HEK293T (cell line): ENCODE results near the gene R3HCC1L.

ENCODE experiments used
- CTCF ChIA-PET: fragments of 350-600 bp; formaldehyde crosslinking; extraction: SDS; loops from one replicate; lab custom pipeline; 2021; ENCODE audit warnings: antibody characterized with exemption, inconsistent platforms; lab: Yijun Ruan, JAX
- POLR2A ChIA-PET: fragments of 350-600 bp; formaldehyde crosslinking; extraction: SDS; loops from one replicate; lab custom pipeline; 2020; ENCODE audit warnings: antibody characterized with exemption, inconsistent platforms; lab: Yijun Ruan, JAX
- DNase-seq: peaks from one replicate; pipeline ENCODE4 v3.0.0; 2012; ENCODE audit warnings: mixed read lengths; ENCODE audit errors: extremely low spot score
- ARNT ChIP-seq: fragments of 450-650 bp; IDR thresholded peaks from 2 replicates; pipeline ENCODE4 v1.6.1; 2017; ENCODE audit warnings: mild to moderate bottlenecking
- BHLHE40 ChIP-seq: fragments of 450-650 bp; IDR thresholded peaks from 2 replicates; pipeline ENCODE4 v1.6.1; 2016; ENCODE audit warnings: mild to moderate bottlenecking, moderate library complexity, borderline replicate concordance
- CTBP1 ChIP-seq: fragments of 450-650 bp; IDR thresholded peaks from 2 replicates; pipeline ENCODE4 v1.6.1; 2016; ENCODE audit warnings: borderline replicate concordance
- ELF4 ChIP-seq: fragments of 450-650 bp; IDR thresholded peaks from 2 replicates; pipeline ENCODE4 v1.6.1; 2017; ENCODE audit warnings: antibody characterized with exemption
- FOXA1 ChIP-seq: fragments of 450-650 bp; IDR thresholded peaks from 2 replicates; pipeline ENCODE4 v1.6.1; 2016; ENCODE audit warnings: mild to moderate bottlenecking
- FOXK2 ChIP-seq: fragments of 450-650 bp; IDR thresholded peaks from 2 replicates; pipeline ENCODE4 v1.6.1; 2016; ENCODE audit warnings: mild to moderate bottlenecking
- FOXM1 ChIP-seq: fragments of 450-650 bp; IDR thresholded peaks from 2 replicates; pipeline ENCODE4 v1.6.1; 2017; ENCODE audit warnings: mild to moderate bottlenecking, borderline replicate concordance
- HDGF ChIP-seq: fragments of 450-650 bp; IDR thresholded peaks from 2 replicates; pipeline ENCODE4 v1.6.1; 2017; ENCODE audit warnings: antibody characterized with exemption, borderline replicate concordance
- L3MBTL2 ChIP-seq: fragments of 450-650 bp; conservative IDR thresholded peaks from 2 replicates; pipeline ENCODE4 v1.6.1; 2016; ENCODE audit warnings: mild to moderate bottlenecking
- LEF1 ChIP-seq: fragments of 450-650 bp; IDR thresholded peaks from 2 replicates; pipeline ENCODE4 v1.6.1; 2017; ENCODE audit warnings: mild to moderate bottlenecking, borderline replicate concordance
- NFRKB ChIP-seq: fragments of 450-650 bp; IDR thresholded peaks from 2 replicates; pipeline ENCODE4 v1.6.1; 2016; ENCODE audit warnings: mild to moderate bottlenecking, moderate library complexity
- SP1 ChIP-seq: fragments of 450-650 bp; IDR thresholded peaks from 2 replicates; pipeline ENCODE4 v1.6.1; 2017
- SUZ12 ChIP-seq: fragments of 450-650 bp; IDR thresholded peaks from 2 replicates; pipeline ENCODE4 v1.6.1; 2016; ENCODE audit warnings: mild to moderate bottlenecking
- TARDBP ChIP-seq: fragments of 450-650 bp; IDR thresholded peaks from 2 replicates; pipeline ENCODE4 v1.6.1; 2016
- ZNF384 ChIP-seq: fragments of 450-650 bp; IDR thresholded peaks from 2 replicates; pipeline ENCODE4 v1.6.1; 2016
- TF ChIP-seq, protein P1 (sequence below): fragments of 450-650 bp; IDR thresholded peaks from 2 replicates; pipeline ENCODE4 v1.6.1; 2016

The R3HCC1L gene

DNA sequence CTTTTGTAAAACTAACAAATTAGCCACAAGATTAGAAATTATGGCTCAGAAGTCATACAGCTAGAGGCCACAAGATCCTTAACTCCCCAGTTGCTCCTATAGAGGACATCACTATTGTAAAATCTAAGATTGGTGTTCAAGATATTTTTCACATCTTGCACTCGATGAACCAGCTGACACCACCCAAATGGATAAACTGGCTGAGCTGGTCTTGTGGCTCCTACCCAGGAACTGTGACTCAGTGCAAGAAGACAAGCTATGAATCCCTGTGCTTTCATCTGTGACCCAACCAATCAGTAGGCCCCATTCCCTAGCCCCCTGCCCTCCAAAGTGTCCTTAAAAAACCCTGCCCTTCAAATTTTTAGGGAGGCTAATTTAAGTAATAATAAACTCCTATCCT, 27.9 kb upstream of the R3HCC1L start:
- no peak for DNase-seq
- CTCF ChIA-PET, result no interaction called here
- POLR2A ChIA-PET, result no interaction called here
- TF ChIP-seq NFRKB, result no peak
- TF ChIP-seq HDGF, result no peak
- no peak for TF ChIP-seq SP1
- no peak for TF ChIP-seq FOXK2
- no peak for TF ChIP-seq LEF1
- no peak for TF ChIP-seq FOXA1
- no peak for TF ChIP-seq SUZ12
- no peak for TF ChIP-seq CTBP1
- TF ChIP-seq ELF4, result no peak
- no peak for TF ChIP-seq ARNT
- TF ChIP-seq ZNF384, result no peak

DNA sequence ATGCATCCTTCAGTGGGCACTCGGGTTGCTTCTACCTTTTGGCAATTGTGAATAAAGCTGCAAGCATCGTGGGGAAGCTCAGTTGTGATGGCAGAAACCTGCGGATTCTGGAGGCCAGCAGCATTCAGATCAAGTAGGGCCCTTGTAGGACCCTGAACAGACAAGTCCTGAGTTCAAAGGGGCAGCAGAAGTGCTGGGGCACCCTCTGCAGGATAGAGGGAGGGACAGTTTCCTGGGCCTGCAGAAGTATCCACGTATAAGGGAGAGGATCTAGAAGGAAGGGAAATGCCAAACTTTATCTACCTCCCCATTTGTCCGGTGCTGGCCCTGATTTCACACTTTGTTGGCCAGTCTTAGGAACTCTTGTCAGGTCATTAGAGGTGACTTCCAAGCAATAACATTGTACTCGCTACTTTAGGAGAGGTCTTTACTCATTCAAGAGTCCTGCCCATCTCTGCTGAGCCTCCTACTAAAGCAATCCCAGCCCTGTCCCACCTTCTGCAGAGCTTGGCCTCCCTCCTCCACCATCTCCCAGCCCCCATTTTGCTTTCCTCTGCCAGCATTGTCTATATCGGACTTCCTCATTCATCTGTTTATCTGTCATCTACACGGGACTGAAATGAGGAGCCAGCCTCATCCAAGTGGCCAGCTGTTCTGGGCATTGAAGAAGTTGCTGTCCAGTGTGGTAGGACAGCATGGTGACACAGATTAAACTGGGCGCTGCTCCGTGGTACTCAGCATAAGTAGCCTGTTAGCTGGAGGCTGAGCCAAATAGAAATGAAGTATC, 26.6 kb upstream of the R3HCC1L start:
- ChIA-PET CTCF (no interaction called here), POLR2A (no interaction called here)
- DNase-seq, result no peak
- TF ChIP-seq FOXA1 (no peak), ZNF384 (no peak), TARDBP (no peak), FOXM1 (no peak), SP1 (no peak), FOXK2 (no peak), LEF1 (no peak), CTBP1 (no peak), NFRKB (no peak), ARNT (no peak), ELF4 (no peak), HDGF (no peak), SUZ12 (no peak), L3MBTL2 (no peak), BHLHE40 (no peak)
- TF ChIP-seq, protein P1, sequence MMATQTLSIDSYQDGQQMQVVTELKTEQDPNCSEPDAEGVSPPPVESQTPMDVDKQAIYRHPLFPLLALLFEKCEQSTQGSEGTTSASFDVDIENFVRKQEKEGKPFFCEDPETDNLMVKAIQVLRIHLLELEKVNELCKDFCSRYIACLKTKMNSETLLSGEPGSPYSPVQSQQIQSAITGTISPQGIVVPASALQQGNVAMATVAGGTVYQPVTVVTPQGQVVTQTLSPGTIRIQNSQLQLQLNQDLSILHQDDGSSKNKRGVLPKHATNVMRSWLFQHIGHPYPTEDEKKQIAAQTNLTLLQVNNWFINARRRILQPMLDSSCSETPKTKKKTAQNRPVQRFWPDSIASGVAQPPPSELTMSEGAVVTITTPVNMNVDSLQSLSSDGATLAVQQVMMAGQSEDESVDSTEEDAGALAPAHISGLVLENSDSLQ, result no peak

DNA sequence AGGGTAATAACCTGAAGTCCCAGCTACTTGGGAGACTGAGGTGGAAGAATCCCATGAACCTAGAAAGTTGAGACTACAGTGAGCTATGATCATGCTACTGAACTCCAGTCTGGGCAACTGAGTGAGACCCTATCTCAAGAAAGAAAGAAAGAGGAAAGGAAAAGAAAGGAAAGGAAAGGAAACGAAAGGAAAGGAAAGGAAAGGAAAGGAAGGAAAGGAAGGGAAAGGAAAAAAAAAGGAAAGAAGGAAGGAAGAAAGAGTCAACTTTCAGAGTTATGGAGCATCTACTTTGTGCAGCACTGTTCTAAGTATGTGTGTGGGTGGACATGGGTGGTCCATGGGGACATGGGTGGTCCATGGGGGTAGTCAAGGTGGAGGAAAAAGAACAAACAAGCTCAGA, 24.1 kb upstream of the R3HCC1L start:
- TF ChIP-seq L3MBTL2 (no peak), TARDBP (no peak), NFRKB (no peak), HDGF (no peak)
- POLR2A ChIA-PET, result no interaction called here
- DNase-seq, result no peak
- CTCF ChIA-PET, result interaction anchor here (1.3 kb wide), 1 partner anchor 12 kb away, joined by 3 read pairs; no protein-coding TSS in a partner anchor

DNA sequence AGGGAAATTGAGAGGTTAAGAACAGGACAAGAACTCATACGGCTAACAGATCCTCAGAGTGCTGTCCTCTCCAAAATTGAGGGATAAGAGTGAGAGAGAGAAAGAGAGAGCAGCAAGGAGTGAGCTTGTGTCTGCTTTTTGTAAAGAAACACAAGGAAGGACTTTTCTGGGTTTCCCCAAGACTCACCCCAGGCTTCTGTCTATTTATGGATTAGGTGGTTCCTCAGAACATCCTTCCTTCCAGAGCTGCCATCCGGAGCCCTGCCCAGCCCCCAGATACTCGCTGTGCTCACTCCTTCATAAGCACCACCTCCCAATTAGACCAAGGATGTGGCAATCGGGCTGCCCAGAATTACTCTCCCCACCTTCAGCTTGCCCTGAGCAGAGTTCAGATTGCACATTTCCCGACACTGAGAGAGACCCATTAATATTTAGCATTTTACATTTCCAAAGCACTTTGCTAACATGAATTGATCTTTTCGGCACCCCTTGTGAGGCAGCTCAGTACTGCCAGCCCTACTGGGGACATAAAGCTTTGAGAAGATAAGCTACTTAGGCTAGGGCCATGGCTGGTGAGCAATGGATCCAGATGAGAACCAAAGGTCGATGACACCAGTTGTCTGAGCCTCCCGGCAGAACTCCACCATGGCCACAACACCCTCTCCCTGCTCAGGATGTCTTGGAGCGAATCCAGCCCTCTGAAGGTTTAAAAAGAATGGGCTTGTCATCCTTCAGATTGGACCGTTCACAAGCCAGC, 19.2 kb upstream of the R3HCC1L start:
- ChIA-PET POLR2A (interaction anchor here (2.8 kb wide), 1 partner anchor 19 kb away, joined by 11 read pairs; the partner anchor contains the start of gene R3HCC1L), CTCF (interaction anchor here (1.1 to 1.3 kb wide), 2 partner anchors 9 to 73 kb away, joined by 4 read pairs; no protein-coding TSS in a partner anchor)
- TF ChIP-seq L3MBTL2 (no peak), ZNF384 (no peak), HDGF (no peak), CTBP1 (no peak), TARDBP (no peak), FOXA1 (no peak), FOXK2 (no peak), FOXM1 (no peak), ARNT (no peak), BHLHE40 (no peak), NFRKB (no peak), LEF1 (no peak), ELF4 (no peak), SP1 (no peak), SUZ12 (no peak)
- TF ChIP-seq, protein P1, result no peak
- DNase-seq, result no peak

DNA sequence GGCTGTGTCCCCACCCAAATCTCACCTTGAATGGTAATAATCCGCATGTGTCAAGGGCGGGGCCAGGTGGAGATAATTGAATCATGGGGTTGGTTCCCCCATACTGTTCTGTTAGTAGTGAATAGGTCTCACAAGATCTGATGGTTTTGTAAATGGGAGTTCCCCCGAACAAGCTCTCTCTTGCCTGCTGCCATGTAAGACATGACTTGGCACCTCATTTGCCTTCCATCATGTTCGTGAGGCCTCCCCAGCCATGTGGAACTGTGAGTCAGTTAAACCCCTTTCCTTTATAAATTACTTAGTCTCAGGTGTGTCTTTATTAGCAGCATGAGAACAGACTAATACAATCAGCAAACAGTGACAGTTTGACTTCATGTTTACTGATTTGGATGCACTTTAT, 14.6 kb upstream of the R3HCC1L start:
- CTCF ChIA-PET, result no interaction called here
- no peak for DNase-seq
- TF ChIP-seq SP1, result no peak
- no peak for TF ChIP-seq FOXK2
- no peak for TF ChIP-seq FOXM1
- TF ChIP-seq HDGF, result no peak
- TF ChIP-seq, protein P1, result no peak
- TF ChIP-seq NFRKB, result no peak
- TF ChIP-seq ELF4, result no peak
- no peak for TF ChIP-seq TARDBP
- TF ChIP-seq LEF1, result no peak
- no peak for TF ChIP-seq L3MBTL2
- POLR2A ChIA-PET, result no interaction called here
